Keratinocyte (primary cell): Measurements from ENCODE around the gene ALKAL2. TPM values are rescaled to one million over a fixed set of nuclear protein-coding genes. Genes with fewer than 3 reads are reported as not detected.

Source experiments
- DNase-seq: peaks from one replicate; pipeline ENCODE4 v3.0.0-alpha.2; 2011; ENCODE audit warnings: low read depth, missing footprints, low spot score
- FAIRE-seq: peaks from 2 replicates; lab custom pipeline; 2011; peaks lifted over from hg19 to GRCh38; lab: Jason Lieb, UNC
- H2AFZ ChIP-seq: 2 replicates; pipeline ENCODE4 v1.6.0; 2012; ENCODE audit warnings: low read length, control low read depth, inconsistent platforms; ENCODE audit not compliant: control insufficient read depth
- H3K27ac ChIP-seq: 2 replicates; pipeline ENCODE4 v1.5.1; 2011; ENCODE audit warnings: low read length; ENCODE audit not compliant: control insufficient read depth, insufficient read depth
- H3K27me3 ChIP-seq: 3 replicates; pipeline ENCODE4 v1.6.0; 2011; ENCODE audit warnings: low read length; ENCODE audit not compliant: control insufficient read depth, insufficient read depth; ENCODE audit errors: extremely low read depth
- H3K36me3 ChIP-seq, 2 experiments: 2 replicates in 1 of 2; 3 replicates in 1 of 2; pipeline ENCODE4 v1.5.1; 2011; ENCODE audit warnings: low read length in 2 of 2, mild to moderate bottlenecking in 1 of 2; ENCODE audit not compliant: control insufficient read depth in 2 of 2, insufficient read depth in 2 of 2; ENCODE audit errors: extremely low read depth in 1 of 2
- H3K4me1 ChIP-seq: 3 replicates; pipeline ENCODE4 v1.5.1; 2011; ENCODE audit warnings: low read length; ENCODE audit not compliant: control insufficient read depth, insufficient read depth; ENCODE audit errors: extremely low read depth
- H3K4me2 ChIP-seq: 3 replicates; pipeline ENCODE4 v1.6.0; 2011; ENCODE audit warnings: low read depth, low read length; ENCODE audit not compliant: control insufficient read depth, insufficient read depth; ENCODE audit errors: extremely low read depth
- H3K4me3 ChIP-seq, 3 experiments: fragments of 200-600 bp in 1 of 3; sonication (generic) in 1 of 3; 2 replicates in 2 of 3; 3 replicates in 1 of 3; pipeline ENCODE4 v1.5.1; 2011 to 2016; ENCODE audit warnings: low read length in 3 of 3, mild to moderate bottlenecking in 3 of 3, control low read depth in 2 of 3, inconsistent platforms in 1 of 3, low read depth in 1 of 3, mixed read lengths in 1 of 3, mixed run types in 1 of 3, moderate library complexity in 1 of 3; ENCODE audit not compliant: control insufficient read depth in 2 of 3, insufficient read depth in 2 of 3; ENCODE audit errors: extremely low read depth in 1 of 3
- H3K79me2 ChIP-seq: 2 replicates; pipeline ENCODE4 v1.6.0; 2012; ENCODE audit warnings: low read length; ENCODE audit not compliant: control insufficient read depth, insufficient read depth
- H3K9ac ChIP-seq: 3 replicates; pipeline ENCODE4 v1.6.0; 2011; ENCODE audit warnings: low read length; ENCODE audit not compliant: control insufficient read depth, insufficient read depth; ENCODE audit errors: extremely low read depth
- H3K9me1 ChIP-seq: 3 replicates; pipeline ENCODE4 v1.6.0; 2011; ENCODE audit warnings: low read length; ENCODE audit not compliant: control insufficient read depth, insufficient read depth; ENCODE audit errors: extremely low read depth
- H3K9me3 ChIP-seq: 2 replicates; pipeline ENCODE4 v1.5.1; 2012; ENCODE audit warnings: low read depth, low read length; ENCODE audit not compliant: control insufficient read depth
- H4K20me1 ChIP-seq: 3 replicates; pipeline ENCODE4 v1.6.0; 2011; ENCODE audit warnings: low read length; ENCODE audit not compliant: control insufficient read depth, insufficient read depth; ENCODE audit errors: extremely low read depth
- EZH2 ChIP-seq: IDR thresholded peaks from one replicate; pipeline ENCODE4 v1.6.1; 2012; ENCODE audit warnings: inconsistent platforms, mild to moderate bottlenecking, low read length, moderate library complexity
- dilution Hi-C: fragments of 300-500 bp; cut with MboI; formaldehyde crosslinking; loops from one replicate; pipeline ENCODE4 v1.7.0; 2020; ENCODE audit warnings: low sequenced_read_pairs; ENCODE audit not compliant: extremely low pct_ligation_motif_present
- polyA plus RNA-seq, 5 experiments: library from polyadenylated mRNA; depleted of rRNA in 3 of 5; stranded (reverse) in 3 of 5; stranded (forward) in 1 of 5; unstranded in 1 of 5; fragments of >200 nt; gene quantifications; 1 replicate in 1 of 5; 2 replicates in 3 of 5; 3 replicates in 1 of 5; pipeline versions ENCODE4 v1.2.1 to v1.2.3, GENCODE V29; 2011 to 2012; ENCODE audit warnings: missing spikeins in 2 of 5, low read depth in 1 of 5, low replicate concordance in 1 of 5
- TF ChIP-seq, protein P1 (sequence below), 3 experiments: IDR thresholded peaks in 1 of 3; conservative IDR thresholded peaks in 1 of 3; optimal IDR thresholded peaks in 1 of 3; 2 replicates in 2 of 3; 3 replicates in 1 of 3; pipeline versions ENCODE3 to v1.5.1; 2011; ENCODE audit warnings: low read length in 3 of 3, mild to moderate bottlenecking in 3 of 3, moderate library complexity in 2 of 3, control low read depth in 1 of 3, inconsistent platforms in 1 of 3; ENCODE audit not compliant: insufficient read depth in 2 of 3; ENCODE audit errors: extremely low read depth in 1 of 3

Gene ALKAL2
- polyA plus RNA-seq, 1 donor (not counting 4 experiments of a cell fraction or from before 2014, with no cell fraction given), result not detected

DNA sequence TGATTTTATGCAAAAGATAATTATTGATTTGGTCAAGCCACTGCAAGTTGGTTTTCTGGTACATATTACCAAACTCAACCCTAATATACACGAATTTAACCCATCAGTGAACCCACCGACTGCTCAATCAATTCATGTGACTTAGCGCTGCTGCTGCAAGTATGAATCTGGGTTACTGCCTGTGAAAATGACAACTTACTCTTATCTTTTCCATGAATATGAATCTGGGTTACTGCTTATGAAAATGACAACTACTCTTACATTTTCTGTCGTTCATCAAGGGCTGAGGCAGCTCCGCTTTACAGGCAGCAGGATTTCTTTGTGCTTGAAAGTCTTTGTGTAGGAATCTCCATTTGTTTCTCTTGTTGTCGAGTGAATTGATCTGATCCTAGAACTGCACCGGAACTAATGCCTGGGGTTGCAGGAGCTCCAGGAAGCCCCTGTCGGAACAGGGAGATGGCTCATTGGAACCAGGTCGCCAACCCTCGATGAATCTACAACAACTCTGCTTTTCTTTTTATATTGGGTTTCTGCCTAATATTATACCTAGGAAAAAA, 22.1 kb upstream of the ALKAL2 start:
- dilution Hi-C loops, result no loop called here
- Histone ChIP-seq H3K27ac (no peak overlapping the region), H3K9ac (no peak overlapping the region), H3K4me2 (no peak overlapping the region), H3K27me3 (no peaks in the 10 kb centered on the region), H3K79me2 (no peaks in the 10 kb centered on the region), H2AFZ (no peak overlapping the region), H3K4me3 (no peak overlapping the region), H3K9me3 (no peaks in the 10 kb centered on the region), H3K9me1 (no peaks in the 10 kb centered on the region), H3K4me1 (no peaks in the 10 kb centered on the region), H3K36me3 (no peaks in the 10 kb centered on the region), H4K20me1 (no peaks in the 10 kb centered on the region)
- DNase-seq (no peak), FAIRE-seq (no peak)
- TF ChIP-seq EZH2, result no peak

DNA sequence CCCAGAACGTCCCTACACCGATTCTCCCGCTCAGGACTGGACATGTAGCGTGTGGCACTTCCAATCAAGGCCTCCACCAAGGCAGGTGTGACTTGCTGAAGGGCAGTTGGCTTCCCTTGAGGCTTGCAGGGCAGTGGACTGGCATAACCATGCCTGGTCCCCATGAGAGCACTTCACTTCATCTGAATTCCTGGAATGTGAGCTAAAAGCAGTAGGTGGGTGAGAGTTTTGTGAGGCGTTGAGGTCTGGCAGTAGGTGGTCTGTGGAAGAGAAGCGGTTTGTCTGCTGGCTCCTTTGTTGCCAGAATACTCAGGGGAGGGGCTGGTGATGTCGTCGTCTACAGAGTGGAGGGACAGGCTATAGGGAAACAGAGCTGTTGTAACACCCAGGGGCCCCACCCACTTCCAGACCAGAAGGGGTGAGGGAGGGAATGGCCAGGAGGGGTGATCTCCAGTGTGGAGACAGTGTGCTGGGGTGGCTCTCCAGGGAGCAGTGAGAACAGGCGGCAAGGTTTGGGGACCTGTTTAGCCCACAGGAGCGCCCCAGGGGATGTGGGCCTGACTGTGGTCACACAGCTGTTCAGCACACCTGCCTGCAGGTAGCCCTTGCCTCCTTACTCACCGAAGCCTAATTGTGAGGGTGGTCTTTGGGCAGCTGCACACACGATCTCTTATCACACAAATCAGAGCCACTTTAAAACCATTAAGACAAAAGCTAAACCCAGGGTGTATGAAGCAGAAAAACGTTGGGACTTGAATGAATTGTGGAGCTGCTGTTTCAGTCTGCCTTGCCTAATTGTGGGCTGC, 21.5 kb upstream of the ALKAL2 start:
- no peak for TF ChIP-seq EZH2
- TF ChIP-seq, protein P1, sequence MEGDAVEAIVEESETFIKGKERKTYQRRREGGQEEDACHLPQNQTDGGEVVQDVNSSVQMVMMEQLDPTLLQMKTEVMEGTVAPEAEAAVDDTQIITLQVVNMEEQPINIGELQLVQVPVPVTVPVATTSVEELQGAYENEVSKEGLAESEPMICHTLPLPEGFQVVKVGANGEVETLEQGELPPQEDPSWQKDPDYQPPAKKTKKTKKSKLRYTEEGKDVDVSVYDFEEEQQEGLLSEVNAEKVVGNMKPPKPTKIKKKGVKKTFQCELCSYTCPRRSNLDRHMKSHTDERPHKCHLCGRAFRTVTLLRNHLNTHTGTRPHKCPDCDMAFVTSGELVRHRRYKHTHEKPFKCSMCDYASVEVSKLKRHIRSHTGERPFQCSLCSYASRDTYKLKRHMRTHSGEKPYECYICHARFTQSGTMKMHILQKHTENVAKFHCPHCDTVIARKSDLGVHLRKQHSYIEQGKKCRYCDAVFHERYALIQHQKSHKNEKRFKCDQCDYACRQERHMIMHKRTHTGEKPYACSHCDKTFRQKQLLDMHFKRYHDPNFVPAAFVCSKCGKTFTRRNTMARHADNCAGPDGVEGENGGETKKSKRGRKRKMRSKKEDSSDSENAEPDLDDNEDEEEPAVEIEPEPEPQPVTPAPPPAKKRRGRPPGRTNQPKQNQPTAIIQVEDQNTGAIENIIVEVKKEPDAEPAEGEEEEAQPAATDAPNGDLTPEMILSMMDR (optimal IDR thresholded peaks at IDR 0.05 in 1 of 3, IDR thresholded peaks at IDR 0.05 in 1 of 3, conservative IDR thresholded peaks at IDR 0.05 in 1 of 3; ENCODE audit: extremely low read depth in 1 of 3, insufficient read depth in 2 of 3, low read length in 3 of 3), result no peak
- FAIRE-seq (no peak), DNase-seq (no peak)
- H3K9me3 ChIP-seq, result no peaks in the 10 kb centered on the region
- no peaks in the 10 kb centered on the region for H3K9me1 ChIP-seq
- H2AFZ ChIP-seq, result no peak overlapping the region
- H3K27me3 ChIP-seq, result no peaks in the 10 kb centered on the region
- dilution Hi-C loops, result no loop called here
- no peaks in the 10 kb centered on the region for H3K79me2 ChIP-seq
- H3K4me1 ChIP-seq, result no peaks in the 10 kb centered on the region
- H3K27ac ChIP-seq, result no peak overlapping the region
- H4K20me1 ChIP-seq, result no peaks in the 10 kb centered on the region
- no peak overlapping the region for H3K4me3 ChIP-seq
- no peaks in the 10 kb centered on the region for H3K36me3 ChIP-seq
- H3K9ac ChIP-seq, result no peak overlapping the region
- H3K4me2 ChIP-seq, result no peak overlapping the region
